DOHH2 (cell line): ENCODE data around the gene OR8H3.
"Not testable (repeated sequence)": the region's sequence is repeated elsewhere in the genome, so short reads cannot be mapped to it uniquely, and the experiment has no call there.

Experiments
- H3F3A ChIP-seq: fragments of 200-600 bp; sonication (generic), shearing (Covaris generic); 2 replicates; pipeline ENCODE4 v1.6.0; 2016; ENCODE audit warnings: antibody characterized with exemption, mild to moderate bottlenecking; ENCODE audit not compliant: control insufficient read depth, insufficient read depth
- H3K27ac ChIP-seq: fragments of 200-600 bp; sonication (generic); 2 replicates; pipeline ENCODE4 v1.5.1; 2014; ENCODE audit warnings: low read depth, mild to moderate bottlenecking, low read length, moderate library complexity
- H3K27me3 ChIP-seq: fragments of 200-600 bp; sonication (generic); 2 replicates; pipeline ENCODE4 v1.6.1; 2014; ENCODE audit warnings: mild to moderate bottlenecking, low read length, mixed read lengths; ENCODE audit not compliant: control insufficient read depth
- H3K36me3 ChIP-seq: fragments of 200-600 bp; sonication (generic); 2 replicates; pipeline ENCODE4 v1.6.1; 2014; ENCODE audit warnings: mild to moderate bottlenecking, low read length, moderate library complexity, mixed read lengths; ENCODE audit not compliant: control insufficient read depth
- H3K4me1 ChIP-seq: fragments of 200-600 bp; sonication (generic); 2 replicates; pipeline ENCODE4 v1.6.1; 2014; ENCODE audit warnings: mild to moderate bottlenecking, low read length, mixed read lengths; ENCODE audit not compliant: control insufficient read depth
- H3K4me2 ChIP-seq: fragments of 200-600 bp; sonication (generic); 2 replicates; pipeline ENCODE4 v1.6.0; 2014; ENCODE audit warnings: mild to moderate bottlenecking, low read length, moderate library complexity
- H3K4me3 ChIP-seq: fragments of 200-600 bp; sonication (generic); 2 replicates; pipeline ENCODE4 v1.5.1; 2014; ENCODE audit warnings: mild to moderate bottlenecking, low read length, mixed read lengths
- H3K79me2 ChIP-seq: fragments of 200-600 bp; sonication (generic); 2 replicates; pipeline ENCODE4 v1.6.1; 2014; ENCODE audit warnings: mild to moderate bottlenecking, low read length, mixed read lengths; ENCODE audit not compliant: control insufficient read depth
- H3K9me2 ChIP-seq: fragments of 200-600 bp; sonication (generic); replicated peaks from 2 replicates; pipeline ENCODE4 v1.6.1; 2014; ENCODE audit warnings: mild to moderate bottlenecking, low read length, mixed read lengths; ENCODE audit not compliant: control insufficient read depth
- H3K9me3 ChIP-seq: fragments of 200-600 bp; sonication (generic); 2 replicates; pipeline ENCODE4 v1.6.1; 2014; ENCODE audit warnings: antibody characterized with exemption, low read length, mixed read lengths; ENCODE audit not compliant: control insufficient read depth, insufficient read depth
- H4K20me1 ChIP-seq: fragments of 200-600 bp; sonication (generic); 2 replicates; pipeline ENCODE4 v1.6.0; 2014; ENCODE audit warnings: low read depth, mild to moderate bottlenecking, antibody characterized with exemption, low read length, moderate library complexity; ENCODE audit not compliant: control insufficient read depth, insufficient read depth
- EZH2phosphoT487 ChIP-seq: fragments of 200-600 bp; sonication (generic); IDR thresholded peaks from 2 replicates; pipeline ENCODE4 v1.6.1; 2017; ENCODE audit warnings: borderline replicate concordance, mild to moderate bottlenecking, antibody characterized with exemption, low read length, moderate library complexity, mixed read lengths
- TF ChIP-seq, protein P1 (sequence below): fragments of 200-600 bp; sonication (generic); IDR thresholded peaks from one replicate; pipeline ENCODE4 v1.5.1; 2014; ENCODE audit warnings: antibody characterized with exemption, mild to moderate bottlenecking, low read depth, low read length; ENCODE audit not compliant: poor library complexity, severe bottlenecking

The OR8H3 gene

GRCh38 chr11:56103210-56103737 lies 18.9 kb upstream of the OR8H3 start, which contains the start of gene OR8H2:
Gene OR8H2 (plus strand): TSS chr11:56103687. CDS start chr11:56105043, 1,356 bp downstream.
- TF ChIP-seq, protein P1, sequence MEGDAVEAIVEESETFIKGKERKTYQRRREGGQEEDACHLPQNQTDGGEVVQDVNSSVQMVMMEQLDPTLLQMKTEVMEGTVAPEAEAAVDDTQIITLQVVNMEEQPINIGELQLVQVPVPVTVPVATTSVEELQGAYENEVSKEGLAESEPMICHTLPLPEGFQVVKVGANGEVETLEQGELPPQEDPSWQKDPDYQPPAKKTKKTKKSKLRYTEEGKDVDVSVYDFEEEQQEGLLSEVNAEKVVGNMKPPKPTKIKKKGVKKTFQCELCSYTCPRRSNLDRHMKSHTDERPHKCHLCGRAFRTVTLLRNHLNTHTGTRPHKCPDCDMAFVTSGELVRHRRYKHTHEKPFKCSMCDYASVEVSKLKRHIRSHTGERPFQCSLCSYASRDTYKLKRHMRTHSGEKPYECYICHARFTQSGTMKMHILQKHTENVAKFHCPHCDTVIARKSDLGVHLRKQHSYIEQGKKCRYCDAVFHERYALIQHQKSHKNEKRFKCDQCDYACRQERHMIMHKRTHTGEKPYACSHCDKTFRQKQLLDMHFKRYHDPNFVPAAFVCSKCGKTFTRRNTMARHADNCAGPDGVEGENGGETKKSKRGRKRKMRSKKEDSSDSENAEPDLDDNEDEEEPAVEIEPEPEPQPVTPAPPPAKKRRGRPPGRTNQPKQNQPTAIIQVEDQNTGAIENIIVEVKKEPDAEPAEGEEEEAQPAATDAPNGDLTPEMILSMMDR: no peak
- no peak for TF ChIP-seq EZH2phosphoT487
- Histone ChIP-seq H3K9me2 (no peaks in the 10 kb centered on the region), H3K4me2 (no peak within 1 kb of the TSS), H3K27me3 (no peaks in the 10 kb centered on the region), H3K79me2 (no peaks in the 10 kb centered on the region), H3K27ac (no peak within 1 kb of the TSS), H4K20me1 (no peaks in the 10 kb centered on the region), H3K4me1 (no peaks in the 10 kb centered on the region), H3K36me3 (no peaks in the 10 kb centered on the region), H3K9me3 (no peaks in the 10 kb centered on the region), H3F3A (no peaks in the 10 kb centered on the region), H3K4me3 (no peak within 1 kb of the TSS)

- Histone ChIP-seq H3K4me2 (no peak within 1 kb of the TSS), H3K27ac (no peak within 1 kb of the TSS), H4K20me1 (no peaks in the 10 kb centered on the region), H3K79me2 (no peaks in the 10 kb centered on the region), H3K27me3 (no peaks in the 10 kb centered on the region), H3K36me3 (no peaks in the 10 kb centered on the region), H3K9me2 (no peaks in the 10 kb centered on the region), H3K9me3 (no peaks in the 10 kb centered on the region), H3F3A (no peaks in the 10 kb centered on the region), H3K4me3 (no peak within 1 kb of the TSS), H3K4me1 (no peaks in the 10 kb centered on the region)
- no peak for TF ChIP-seq EZH2phosphoT487
- TF ChIP-seq, protein P1: no peak
These were observed 18.0 kb downstream of the OR8H3 start, which contains the start of gene OR8J3 for GRCh38 chr11:56140151-56140661. Gene OR8J3 (minus strand): TSS chr11:56140201. CDS start chr11:56137718, 2,483 bp downstream.

GRCh38 chr11:56143681-56144080 lies 21.5 kb downstream of the OR8H3 start:
- H3K4me3 ChIP-seq, H3K4me2 ChIP-seq, H3K27ac ChIP-seq, H3K79me2 ChIP-seq, H3K27me3 ChIP-seq, H4K20me1 ChIP-seq, H3F3A ChIP-seq, H3K36me3 ChIP-seq, H3K9me2 ChIP-seq, H3K9me3 ChIP-seq, H3K4me1 ChIP-seq: not testable (repeated sequence)

GRCh38 chr11:56151376-56151775 lies 29.2 kb downstream of the OR8H3 start:
- Histone ChIP-seq H4K20me1 (no peaks in the 10 kb centered on the region), H3K27ac (no peak overlapping the region), H3K9me2 (no peaks in the 10 kb centered on the region), H3K27me3 (no peaks in the 10 kb centered on the region), H3K4me3 (no peak overlapping the region), H3K79me2 (no peaks in the 10 kb centered on the region), H3K4me1 (no peaks in the 10 kb centered on the region), H3K4me2 (no peak overlapping the region), H3K9me3 (peaks cover 10% of the 10 kb centered on the region; the same call in 1 of the 2 replicates), H3K36me3 (no peaks in the 10 kb centered on the region), H3F3A (no peaks in the 10 kb centered on the region)
- no peak for TF ChIP-seq EZH2phosphoT487
- TF ChIP-seq, protein P1: no peak
